ENCODE measurements around the gene GCSH.

DNA sequence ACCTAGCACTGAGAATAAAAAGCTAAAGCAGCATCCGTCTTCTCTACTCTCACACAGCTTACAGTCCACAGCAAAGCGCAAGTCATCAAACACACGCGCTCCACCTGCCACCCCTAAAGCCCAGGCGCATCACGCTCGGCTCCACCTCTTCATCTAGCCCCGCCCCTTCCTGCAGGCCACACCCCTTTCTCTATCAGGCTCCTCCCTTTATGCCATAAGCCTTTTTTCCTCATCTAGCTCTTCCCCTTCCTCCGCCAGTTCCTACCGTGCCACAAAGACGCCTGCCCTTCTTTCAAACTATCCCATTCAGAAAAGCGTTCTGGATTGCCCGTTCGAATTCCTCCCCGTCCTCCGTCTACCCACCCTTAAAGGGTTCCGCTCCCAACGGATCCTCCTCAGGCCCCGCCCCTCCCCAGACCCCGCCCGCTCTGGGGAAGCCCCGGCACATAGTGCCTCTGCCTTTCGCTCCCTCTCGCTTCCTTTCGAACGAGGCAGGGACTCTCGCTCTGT lies 19.6 kb downstream of the GCSH start:
- TF ChIP-seq POLR2A (IDR thresholded peaks at IDR 0.05): no peak
- TF ChIP-seq, protein P1, sequence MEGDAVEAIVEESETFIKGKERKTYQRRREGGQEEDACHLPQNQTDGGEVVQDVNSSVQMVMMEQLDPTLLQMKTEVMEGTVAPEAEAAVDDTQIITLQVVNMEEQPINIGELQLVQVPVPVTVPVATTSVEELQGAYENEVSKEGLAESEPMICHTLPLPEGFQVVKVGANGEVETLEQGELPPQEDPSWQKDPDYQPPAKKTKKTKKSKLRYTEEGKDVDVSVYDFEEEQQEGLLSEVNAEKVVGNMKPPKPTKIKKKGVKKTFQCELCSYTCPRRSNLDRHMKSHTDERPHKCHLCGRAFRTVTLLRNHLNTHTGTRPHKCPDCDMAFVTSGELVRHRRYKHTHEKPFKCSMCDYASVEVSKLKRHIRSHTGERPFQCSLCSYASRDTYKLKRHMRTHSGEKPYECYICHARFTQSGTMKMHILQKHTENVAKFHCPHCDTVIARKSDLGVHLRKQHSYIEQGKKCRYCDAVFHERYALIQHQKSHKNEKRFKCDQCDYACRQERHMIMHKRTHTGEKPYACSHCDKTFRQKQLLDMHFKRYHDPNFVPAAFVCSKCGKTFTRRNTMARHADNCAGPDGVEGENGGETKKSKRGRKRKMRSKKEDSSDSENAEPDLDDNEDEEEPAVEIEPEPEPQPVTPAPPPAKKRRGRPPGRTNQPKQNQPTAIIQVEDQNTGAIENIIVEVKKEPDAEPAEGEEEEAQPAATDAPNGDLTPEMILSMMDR (IDR thresholded peaks at IDR 0.05): no peak

Data from Peyer's patch (tissue), 4 donors.